Stimulated activated CD4-positive, alpha-beta T cell treated with anti-CD3 and anti-CD28 coated beads, Interleukin-4, amount 100 ng/mL, for 4 hours (primary cell): ENCODE measurements around the gene GRIN1.
A peak's percentile ranks its signal among the peaks of the same experiment; 100 is the strongest.

ENCODE experiments used
- DNase-seq, 2 experiments: peaks; one replicate each; pipeline ENCODE4 v3.0.0-alpha.2; 2020

The GRIN1 gene

DNA sequence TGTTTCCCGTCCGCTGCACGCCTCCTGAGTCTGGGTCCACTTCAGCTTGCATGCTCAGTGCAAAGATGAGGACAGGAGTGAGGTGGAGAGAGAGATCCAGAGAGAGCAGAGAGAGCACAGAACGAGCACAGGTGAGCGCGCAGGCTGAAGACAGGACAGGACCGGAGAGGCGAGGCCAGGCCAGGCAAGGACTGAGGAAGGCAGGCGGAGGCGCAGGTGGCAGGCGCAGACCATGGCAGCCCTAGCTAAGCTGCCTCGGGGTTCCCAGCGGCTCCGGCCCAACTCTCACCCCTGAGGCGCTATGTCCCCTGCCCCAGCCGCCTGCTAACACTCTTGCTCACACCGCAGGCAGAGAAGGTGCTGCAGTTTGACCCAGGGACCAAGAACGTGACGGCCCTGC is 9.7 kb downstream of the GRIN1 start:
- DNase-seq, result no peak

DNA sequence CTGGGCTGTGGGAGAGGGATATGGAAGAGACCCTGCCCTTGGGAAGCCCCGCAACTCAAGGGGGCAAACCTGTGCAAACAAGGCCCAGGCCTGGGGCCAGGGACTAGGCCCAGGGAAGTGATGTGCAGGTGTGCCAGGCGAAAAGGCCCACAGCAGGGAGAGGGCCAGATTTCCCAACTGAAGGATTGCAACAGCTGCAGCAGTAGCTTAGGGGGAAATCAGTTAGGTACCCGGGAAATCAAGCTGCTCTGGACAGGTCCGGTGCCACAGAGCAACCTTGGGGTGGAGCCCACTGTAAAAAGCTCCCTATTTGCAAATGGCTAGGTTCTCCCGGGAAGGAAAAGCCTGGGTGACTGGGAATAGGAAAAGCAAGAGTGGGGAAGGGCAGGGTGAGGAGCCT is 10.4 kb downstream of the GRIN1 start:
- DNase-seq, result no peak

DNA sequence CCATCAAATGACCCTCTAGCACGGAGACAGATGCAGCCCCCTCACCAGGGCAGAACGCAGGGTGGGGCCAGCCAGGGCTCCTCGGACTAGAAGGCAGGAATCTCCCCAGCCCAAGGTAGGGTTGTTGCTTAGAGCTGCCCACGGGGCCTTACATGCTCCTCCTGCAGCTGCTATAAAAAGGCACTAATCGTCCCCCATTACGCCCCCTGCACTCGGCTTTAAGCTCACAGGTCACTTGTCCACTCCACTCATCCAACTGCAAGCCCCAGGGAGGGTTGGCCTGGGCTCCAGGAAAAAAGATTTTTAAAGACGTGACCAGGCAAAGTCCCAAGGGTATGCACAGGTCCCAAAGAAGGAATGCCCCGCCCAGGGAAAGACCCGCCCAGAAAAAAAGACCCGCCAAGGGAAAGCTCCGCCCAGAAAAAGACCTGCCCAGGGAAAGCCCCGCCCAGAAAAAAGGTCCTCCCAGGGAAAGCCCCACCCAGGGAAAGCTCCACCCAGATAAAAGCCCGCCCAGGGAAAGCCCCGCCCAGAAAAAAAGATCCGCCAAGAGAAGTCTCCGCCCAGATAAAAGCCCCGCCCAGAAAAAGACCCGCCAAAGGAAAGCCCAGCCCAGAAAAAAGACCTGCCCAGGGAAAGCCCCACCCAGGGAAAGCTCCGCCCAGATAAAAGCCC is 11.1 kb downstream of the GRIN1 start:
- no peak for DNase-seq

DNA sequence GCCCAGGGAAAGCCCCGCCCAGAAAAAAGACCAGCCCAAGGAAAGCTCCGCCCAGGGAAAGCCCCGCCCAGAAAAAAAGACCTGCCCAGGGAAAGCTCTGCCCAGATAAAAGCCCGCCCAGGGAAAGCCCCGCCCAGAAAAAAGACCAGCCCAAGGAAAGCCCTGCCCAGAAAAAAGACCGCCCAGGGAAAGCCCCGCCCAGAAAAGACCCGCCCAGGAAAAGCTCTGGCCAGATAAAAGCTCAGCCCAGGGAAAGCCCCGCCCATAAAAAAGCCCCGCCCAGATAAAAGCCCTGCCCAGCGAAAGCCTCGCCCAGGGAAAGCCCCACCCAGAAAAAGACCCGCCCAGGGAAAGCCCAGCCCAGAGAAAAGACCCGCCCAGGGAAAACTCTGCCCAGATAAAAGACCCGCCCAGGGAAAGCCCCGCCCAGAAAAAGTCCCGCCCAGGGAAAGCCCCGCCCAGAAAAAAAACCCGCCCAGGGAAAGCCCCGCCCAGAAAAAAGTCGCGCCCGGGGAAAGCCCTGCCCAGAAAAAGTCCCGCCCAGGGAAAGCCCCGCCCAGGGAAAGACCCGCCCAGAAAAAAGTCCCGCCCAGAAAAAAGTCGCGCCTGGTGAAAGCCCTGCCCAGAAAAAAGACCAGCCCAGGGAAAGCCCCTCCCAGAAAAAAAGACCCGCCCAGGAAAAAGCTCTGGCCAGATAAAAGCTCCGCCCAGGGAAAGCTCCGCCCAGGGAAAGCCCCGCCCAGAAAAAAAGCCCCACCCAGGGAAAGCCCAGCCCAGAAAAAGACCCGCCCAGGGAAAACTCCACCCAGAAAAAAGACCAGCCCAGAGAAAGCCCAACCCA is 11.9 kb downstream of the GRIN1 start:
- peak; percentile 18 to 45 for DNase-seq

DNA sequence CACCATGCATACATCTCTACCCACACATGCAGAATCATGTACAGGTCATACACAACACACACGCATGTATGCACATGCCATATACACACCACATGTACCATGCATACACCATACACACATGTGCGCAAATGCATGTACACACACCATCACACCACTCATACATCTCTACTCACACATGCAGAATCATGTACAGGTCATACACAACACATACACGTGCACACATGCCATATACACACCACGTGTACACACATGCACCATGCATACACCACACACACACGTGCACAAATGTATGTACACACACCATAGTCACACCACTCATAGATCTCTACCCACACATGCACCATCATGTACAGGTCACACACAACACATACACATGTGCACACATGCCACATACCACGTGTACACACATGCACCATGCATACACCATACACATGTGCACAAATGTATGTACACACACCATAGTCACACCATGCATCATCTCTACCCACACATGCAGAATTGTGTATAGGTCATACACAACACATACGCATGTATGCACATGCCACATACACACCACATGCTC is 14.0 kb downstream of the GRIN1 start:
- no peak for DNase-seq

DNA sequence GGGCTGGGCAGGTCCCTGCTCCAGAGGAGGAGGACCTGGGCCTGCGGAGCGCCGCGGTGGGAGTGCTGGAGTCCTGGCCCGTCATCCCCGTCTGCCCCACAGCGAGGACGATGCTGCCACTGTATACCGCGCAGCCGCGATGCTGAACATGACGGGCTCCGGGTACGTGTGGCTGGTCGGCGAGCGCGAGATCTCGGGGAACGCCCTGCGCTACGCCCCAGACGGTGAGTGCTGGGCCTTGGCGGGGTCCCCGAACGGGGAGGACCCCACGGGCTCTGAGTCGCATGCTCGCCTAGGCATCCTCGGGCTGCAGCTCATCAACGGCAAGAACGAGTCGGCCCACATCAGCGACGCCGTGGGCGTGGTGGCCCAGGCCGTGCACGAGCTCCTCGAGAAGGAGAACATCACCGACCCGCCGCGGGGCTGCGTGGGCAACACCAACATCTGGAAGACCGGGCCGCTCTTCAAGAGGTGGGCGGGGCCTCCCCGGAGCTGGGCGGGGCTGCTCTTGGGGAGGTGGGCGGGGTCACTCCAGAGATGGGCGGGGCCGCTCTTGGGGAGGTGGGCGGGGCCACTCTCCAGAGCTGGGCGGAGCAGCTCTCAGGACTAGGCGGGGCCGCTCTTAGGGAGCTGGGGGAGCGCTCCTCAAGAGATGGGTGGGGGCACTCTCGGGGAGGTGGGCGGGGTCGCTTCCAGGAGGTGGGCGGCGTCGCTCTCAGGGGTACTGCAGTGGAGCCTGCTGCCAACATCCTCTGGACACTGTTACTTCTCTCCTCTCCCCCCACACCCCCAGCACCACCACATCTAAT is 17.8 kb downstream of the GRIN1 start:
- DNase-seq, result peak; percentile 65 to 83

DNA sequence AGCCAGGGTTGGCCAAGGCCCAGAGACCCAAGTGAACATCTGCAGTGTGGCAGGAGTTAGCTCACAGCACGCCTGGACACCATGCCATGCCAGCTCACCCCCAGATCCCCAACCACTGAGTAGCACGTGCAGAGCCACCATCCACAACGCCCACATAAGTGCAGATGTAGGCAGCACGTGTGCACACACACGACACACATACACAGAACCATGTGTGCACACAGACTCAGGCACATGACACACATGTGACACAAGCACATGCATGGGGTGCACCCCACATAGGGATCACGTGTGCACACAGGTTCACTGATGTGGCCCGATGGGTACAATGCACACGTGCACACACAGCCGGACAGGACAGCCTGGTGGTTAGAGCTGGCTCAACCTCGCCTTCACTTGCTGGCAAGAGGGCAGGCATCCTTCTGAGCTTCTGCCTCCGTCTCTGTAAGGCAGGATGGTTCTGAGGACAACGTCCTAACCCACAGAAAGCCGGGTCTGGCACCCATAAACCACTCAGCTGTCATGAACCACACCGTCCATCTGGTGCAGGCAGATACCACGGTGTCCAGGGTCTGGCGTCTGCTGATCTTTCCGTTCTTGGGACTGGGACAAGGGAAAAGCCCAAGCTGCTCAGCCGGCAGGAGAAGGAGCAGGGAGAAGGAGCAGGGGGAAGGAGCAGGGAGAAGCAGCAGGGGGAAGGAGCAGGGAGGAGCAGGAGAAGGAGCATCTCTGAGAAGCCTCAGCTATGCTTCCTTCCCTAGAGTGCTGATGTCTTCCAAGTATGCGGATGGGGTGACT is 18.9 kb downstream of the GRIN1 start:
- DNase-seq, result no peak

DNA sequence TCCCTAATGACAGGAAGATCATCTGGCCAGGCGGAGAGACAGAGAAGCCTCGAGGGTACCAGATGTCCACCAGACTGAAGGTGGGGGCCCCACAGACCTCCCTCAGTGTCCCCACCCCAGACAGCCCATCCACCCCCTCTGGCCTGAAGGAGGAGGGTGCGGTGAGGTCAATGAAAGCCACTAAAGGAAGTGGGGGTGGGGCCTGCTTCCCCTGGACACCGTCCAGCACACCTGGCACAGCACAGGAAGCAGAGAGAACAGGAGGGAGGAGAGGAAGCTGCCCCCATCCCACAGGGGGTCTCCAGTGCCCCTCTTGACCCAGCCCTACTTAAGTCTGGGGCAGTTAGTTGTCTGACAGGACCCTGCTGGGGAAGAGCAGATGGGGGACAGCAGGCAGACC is 19.7 kb downstream of the GRIN1 start:
- DNase-seq, result no peak

DNA sequence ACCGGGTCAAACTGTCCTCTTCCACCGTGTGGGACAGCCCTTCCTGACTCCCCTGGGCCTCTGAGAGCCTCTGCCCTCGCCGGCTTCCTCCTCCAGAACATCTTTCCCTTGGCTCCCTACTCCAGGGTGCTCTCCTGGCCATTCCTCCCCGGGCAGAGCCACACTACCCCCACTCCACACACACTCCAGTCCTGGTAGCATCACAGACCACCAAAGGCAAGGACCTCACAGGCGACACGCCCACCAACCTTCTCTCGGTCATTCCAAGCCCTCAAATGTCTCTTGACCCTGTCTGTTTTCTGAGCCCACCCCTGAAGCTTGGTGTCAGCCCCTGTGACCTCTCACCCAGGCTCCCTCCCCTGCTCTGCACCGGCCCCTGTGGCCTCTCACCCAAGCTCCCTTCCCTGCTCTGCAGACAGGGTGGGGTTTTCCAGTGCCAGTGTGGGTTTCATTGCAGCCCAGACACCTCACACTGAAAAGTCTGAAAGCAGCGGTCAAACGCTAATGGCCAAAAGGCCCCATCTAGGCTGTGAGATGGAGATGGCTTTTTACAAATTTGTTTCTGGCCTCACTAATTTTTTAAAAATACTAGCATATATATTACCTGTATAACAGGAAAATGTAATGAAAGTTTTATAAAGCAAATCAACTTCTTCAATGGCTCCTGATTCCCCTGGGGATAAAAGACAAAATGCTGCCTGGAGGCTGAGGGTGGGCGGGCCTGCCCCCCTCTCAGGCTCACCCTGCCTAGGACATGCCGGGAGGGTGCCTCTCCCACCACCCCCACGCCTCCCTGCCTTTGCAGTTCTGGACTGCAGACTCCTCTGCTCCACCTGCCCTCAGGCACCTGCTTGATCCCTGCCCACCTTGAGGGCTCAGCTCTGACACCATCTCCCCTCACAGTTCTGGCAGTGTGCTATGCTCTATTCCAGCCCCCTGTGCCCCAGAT is 20.4 kb downstream of the GRIN1 start:
- no peak for DNase-seq

DNA sequence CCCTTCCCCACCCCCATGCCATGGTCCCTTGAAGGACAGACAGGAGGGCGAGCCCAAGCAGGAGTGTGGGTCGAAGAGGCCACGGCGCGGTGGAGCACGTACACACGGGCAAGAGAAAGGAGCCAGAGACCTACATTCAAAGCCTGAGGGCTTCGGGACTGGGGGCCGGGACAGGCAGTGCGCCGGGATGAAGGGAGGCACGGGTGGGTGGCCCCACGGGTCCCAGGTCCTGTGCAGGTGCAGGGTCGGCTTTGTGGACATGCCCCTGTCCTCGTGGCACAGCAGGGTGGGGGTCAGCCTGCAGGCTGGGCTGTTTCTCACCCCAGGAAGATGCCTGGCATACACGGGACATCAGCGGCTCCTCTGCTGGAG is 21.1 kb downstream of the GRIN1 start:
- no peak for DNase-seq

DNA sequence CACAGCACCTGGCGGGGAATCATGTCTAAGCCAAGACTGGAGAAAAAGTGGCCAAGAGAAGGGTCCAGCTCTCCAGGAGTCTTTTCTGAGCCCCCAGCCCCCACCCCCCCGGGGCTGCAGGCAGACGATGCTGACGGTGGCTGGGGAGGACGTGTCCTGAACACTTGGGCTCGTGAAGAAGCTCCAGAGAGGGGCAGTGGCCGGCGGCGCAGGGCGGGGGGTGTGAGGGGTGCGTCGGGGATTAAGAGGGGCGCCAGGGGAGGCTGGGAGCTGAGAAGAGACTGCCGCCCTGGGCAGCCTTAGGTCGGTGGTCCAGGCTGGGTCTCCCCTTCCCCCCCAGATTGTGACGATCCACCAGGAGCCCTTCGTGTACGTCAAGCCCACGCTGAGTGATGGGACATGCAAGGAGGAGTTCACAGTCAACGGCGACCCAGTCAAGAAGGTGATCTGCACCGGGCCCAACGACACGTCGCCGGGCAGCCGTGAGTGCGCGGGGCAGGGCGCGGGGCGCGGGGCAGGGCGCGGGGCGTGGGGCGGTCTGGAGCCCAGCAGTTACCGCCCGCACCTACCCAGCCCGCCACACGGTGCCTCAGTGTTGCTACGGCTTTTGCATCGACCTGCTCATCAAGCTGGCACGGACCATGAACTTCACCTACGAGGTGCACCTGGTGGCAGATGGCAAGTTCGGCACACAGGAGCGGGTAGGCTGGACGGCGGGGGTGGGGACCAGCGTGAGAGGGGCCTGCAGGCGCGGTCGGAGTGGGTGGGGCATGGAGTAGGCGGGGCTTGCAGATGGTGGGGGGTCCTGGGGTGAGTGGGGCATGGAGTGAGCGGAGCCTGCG is 22.0 kb downstream of the GRIN1 start:
- no peak for DNase-seq

DNA sequence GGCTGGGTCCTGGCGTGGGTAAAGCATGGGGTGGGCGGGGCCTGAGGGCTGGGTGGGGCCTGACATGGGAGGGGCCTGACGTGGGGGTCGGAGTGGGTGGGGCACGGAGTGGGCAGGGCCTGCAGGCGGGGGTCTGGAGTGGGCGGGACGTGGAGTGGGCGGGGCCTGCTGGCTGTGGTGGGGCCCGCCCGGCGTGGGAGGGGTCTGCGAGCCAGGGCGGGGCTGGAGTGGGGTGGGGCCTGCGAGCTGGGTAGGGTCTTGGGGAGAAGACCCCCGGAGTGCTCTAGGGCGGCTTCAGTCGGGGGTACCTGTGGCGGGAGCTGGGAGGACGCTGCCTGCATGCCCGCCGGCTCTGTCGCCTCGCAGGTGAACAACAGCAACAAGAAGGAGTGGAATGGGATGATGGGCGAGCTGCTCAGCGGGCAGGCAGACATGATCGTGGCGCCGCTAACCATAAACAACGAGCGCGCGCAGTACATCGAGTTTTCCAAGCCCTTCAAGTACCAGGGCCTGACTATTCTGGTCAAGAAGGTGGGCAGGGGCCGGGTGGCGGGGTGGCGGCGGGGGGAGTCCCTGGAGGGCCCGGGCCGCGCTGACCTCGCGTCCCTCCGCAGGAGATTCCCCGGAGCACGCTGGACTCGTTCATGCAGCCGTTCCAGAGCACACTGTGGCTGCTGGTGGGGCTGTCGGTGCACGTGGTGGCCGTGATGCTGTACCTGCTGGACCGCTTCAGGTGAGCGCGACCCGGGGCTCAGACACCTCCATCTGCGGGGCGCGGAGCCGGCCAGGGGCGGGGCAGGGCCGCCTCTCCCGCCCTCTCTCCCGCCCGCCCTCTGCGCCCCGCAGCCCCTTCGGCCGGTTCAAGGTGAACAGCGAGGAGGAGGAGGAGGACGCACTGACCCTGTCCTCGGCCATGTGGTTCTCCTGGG is 22.9 kb downstream of the GRIN1 start:
- no peak for DNase-seq

DNA sequence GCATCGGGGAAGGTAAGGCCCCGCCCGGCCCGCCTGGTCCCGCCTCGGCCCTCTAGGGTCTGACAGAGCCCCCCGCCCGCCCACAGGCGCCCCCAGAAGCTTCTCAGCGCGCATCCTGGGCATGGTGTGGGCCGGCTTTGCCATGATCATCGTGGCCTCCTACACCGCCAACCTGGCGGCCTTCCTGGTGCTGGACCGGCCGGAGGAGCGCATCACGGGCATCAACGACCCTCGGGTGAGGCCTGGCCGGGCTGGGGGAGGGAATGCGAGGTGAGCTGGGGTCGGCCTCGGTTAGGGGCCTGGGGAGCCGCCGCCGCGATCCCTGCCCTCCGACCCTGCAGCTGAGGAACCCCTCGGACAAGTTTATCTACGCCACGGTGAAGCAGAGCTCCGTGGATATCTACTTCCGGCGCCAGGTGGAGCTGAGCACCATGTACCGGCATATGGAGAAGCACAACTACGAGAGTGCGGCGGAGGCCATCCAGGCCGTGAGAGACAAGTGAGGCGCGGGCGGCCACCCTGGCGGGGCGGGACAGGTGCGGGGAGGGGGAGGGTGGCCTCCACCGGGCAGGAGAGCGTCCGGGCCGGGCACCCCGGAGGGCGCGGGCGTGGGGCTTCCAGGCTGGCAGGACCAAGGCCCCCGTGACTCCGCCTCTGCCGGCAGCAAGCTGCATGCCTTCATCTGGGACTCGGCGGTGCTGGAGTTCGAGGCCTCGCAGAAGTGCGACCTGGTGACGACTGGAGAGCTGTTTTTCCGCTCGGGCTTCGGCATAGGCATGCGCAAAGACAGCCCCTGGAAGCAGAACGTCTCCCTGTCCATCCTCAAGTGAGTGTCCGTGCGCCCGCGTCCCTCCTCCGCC is 23.8 kb downstream of the GRIN1 start:
- DNase-seq, result no peak

DNA sequence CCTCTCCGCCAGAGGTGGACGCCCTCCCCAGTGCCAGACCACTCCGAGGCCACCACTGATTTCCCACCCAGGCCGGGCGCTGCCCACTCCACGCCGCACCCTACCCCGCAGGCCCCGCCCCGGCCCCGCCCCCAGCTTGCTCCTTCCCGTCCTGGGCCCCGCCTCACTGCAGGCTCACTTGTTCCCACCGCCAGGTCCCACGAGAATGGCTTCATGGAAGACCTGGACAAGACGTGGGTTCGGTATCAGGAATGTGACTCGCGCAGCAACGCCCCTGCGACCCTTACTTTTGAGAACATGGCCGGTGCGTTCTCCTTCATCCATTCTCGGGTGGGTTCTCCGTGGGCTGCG is 24.4 kb downstream of the GRIN1 start:
- no peak for DNase-seq

DNA sequence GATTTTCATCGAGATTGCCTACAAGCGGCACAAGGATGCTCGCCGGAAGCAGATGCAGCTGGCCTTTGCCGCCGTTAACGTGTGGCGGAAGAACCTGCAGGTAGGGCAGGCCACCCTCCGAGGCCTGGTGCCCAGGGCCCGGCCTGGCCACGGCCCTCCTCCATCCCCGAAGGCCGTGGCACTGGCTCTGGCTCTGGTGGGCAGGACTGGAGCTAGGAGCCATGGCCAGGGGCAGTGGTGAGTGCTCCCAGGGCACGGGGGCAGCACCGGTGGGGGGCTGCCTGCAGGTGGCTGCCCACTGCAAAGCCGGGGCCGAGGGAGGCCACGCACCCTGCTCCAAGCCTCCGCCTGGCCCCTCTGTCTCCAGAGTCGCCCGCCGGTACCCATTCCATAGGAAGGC is 24.9 kb downstream of the GRIN1 start:
- no peak for DNase-seq

DNA sequence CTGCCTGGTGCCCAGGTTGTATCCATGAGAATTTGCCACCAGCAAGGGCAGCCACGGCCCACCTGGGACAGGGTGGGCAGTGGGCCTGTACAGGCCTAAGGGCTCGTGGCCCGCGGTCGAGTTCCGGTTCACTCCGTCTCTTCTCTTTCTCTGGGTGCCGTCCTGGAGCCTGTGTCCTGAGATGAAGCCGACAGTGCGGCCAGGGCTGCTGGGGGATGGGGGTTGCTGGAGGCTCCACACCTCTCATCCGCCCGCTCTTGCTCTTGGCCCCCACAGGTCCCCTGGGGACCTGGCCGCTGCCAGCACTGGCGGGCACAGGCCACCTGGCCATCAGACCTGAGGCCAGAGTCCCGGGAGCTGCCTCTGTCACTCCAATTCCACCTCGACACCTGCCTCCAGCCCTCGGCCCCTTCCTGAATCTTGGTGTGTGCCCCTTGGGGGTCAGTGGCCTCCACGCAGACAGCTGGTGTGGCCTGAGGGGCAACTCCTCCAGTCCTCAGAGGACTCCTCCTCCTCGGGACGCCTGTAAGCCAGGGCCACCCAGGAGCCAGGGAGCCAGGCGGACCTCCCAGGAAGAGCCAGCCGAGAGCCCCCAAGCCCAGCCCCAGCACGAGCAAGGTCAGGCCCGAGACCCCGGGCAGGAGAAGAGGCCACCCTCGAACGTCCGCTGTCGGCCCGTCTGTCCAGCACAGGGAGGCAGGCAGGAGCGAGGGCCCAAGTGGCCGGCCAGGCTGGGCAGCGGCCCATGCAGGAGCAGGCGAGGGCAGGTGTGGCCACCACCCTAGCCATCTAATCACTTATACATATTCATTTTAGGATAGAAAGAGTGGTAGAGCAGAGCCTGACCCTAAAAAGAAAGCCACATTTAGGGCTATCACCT is 25.7 kb downstream of the GRIN1 start:
- DNase-seq, result no peak

DNA sequence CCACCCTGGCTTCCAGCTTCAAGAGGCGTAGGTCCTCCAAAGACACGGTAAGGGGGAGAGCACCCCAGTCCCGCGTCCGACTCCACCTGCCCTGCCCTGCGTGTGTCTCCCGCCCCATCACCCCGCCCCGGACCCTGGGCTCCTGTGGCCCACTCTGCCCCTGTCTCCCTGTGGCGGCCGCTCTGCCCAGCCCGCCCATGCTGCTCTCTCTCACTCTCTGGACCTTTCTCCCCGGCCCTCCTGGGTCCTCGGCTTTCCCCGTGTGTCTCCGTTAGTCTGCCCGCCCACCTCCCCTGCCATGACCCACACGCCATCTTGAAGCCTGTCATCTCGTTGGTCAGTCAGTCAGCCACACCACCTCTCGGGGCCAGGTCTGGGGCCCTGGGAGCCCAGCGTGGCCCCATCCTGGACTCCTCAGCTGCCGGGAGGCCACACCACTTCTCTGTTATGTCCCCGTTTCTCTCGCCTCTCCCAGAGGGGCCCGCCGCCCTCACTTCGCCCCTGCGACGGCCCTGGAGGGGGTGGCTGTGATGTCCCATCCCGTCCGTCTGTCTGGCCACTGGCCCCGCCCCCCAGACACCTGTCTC is 26.4 kb downstream of the GRIN1 start:
- DNase-seq, result no peak
